IMR-90 (cell line): Measurements from ENCODE around the gene CAPN2. TPM values are rescaled to one million over a fixed set of nuclear protein-coding genes. Genes with fewer than 3 reads are reported as not detected.

Experiments
- ATAC-seq: fragments of 200-7000 bp; cut with Tn5 transposase; 2 replicates; pipeline ENCODE4 v1.9.1; 2020; ENCODE audit warnings: low read depth, mild to moderate bottlenecking, moderate library complexity
- BruUV-seq: library from RNA; stranded (reverse); fragments of 400-500 nt; replicated peaks from 2 replicates; lab custom pipeline; 2021; lab: Mats Ljungman, UMichigan
- CTCF ChIA-PET: fragments of 300-600 bp; formaldehyde crosslinking; extraction: SDS; loops from one replicate; lab custom pipeline; 2021; ENCODE audit warnings: antibody characterized with exemption; lab: Yijun Ruan, JAX
- POLR2A ChIA-PET: fragments of 300-600 bp; sonication (Branson Sonifier 250); formaldehyde crosslinking; loops from one replicate; lab custom pipeline; 2022; ENCODE audit warnings: antibody characterized with exemption; ENCODE audit not compliant: unreplicated experiment; lab: Charles Lee
- DNase-seq: peaks from one replicate; pipeline ENCODE4 v3.0.0; 2013
- H2AFZ ChIP-seq: replicated peaks from 2 replicates; pipeline ENCODE3; 2013; ENCODE audit warnings: low read length, mild to moderate bottlenecking; ENCODE audit not compliant: poor library complexity
- H2AK5ac ChIP-seq: 2 replicates; pipeline ENCODE4 v1.6.1; 2013; ENCODE audit warnings: low read depth, low read length, inconsistent platforms
- H2AK9ac ChIP-seq: replicated peaks from 2 replicates; pipeline ENCODE3; 2013; ENCODE audit warnings: mild to moderate bottlenecking, low read depth, low read length, moderate library complexity; ENCODE audit not compliant: poor library complexity
- H2BK120ac ChIP-seq: 2 replicates; pipeline ENCODE4 v1.6.1; 2013; ENCODE audit warnings: low read depth, low read length, inconsistent platforms
- H2BK15ac ChIP-seq: 3 replicates; pipeline ENCODE4 v1.6.1; 2013; ENCODE audit warnings: low read depth, low read length, inconsistent platforms
- H2BK20ac ChIP-seq: 2 replicates; pipeline ENCODE4 v1.6.1; 2013; ENCODE audit warnings: low read depth, mild to moderate bottlenecking, inconsistent platforms, low read length, moderate library complexity
- H2BK5ac ChIP-seq: 2 replicates; pipeline ENCODE4 v1.6.1; 2013; ENCODE audit warnings: mild to moderate bottlenecking, low read depth, low read length, inconsistent platforms; ENCODE audit not compliant: poor library complexity, severe bottlenecking
- H3K14ac ChIP-seq: replicated peaks from 2 replicates; pipeline ENCODE4 v1.6.1; 2013; ENCODE audit warnings: low read depth, low read length, inconsistent platforms
- H3K18ac ChIP-seq: 2 replicates; pipeline ENCODE4 v1.6.1; 2013; ENCODE audit warnings: low read depth, low read length, control low read depth
- H3K23ac ChIP-seq: 2 replicates; pipeline ENCODE4 v1.6.1; 2013; ENCODE audit warnings: low read depth, low read length, inconsistent platforms
- H3K27ac ChIP-seq: 2 replicates; pipeline ENCODE4 v1.5.1; 2013; ENCODE audit warnings: mild to moderate bottlenecking, control low read depth, low read length; ENCODE audit not compliant: insufficient read depth
- H3K27me3 ChIP-seq: 2 replicates; pipeline ENCODE4 v1.6.1; 2013; ENCODE audit warnings: low read length; ENCODE audit not compliant: control insufficient read depth, insufficient read depth
- H3K36me3 ChIP-seq: 2 replicates; pipeline ENCODE4 v1.6.1; 2013; ENCODE audit warnings: low read length, mixed read lengths; ENCODE audit not compliant: control insufficient read depth, insufficient read depth
- H3K4ac ChIP-seq: 2 replicates; pipeline ENCODE4 v1.6.1; 2013; ENCODE audit warnings: low read depth, low read length, inconsistent platforms
- H3K4me1 ChIP-seq: 2 replicates; pipeline ENCODE4 v1.6.1; 2013; ENCODE audit warnings: low read length, mixed read lengths; ENCODE audit not compliant: control insufficient read depth, insufficient read depth
- H3K4me2 ChIP-seq: 2 replicates; pipeline ENCODE4 v1.6.1; 2013; ENCODE audit warnings: low read depth, mild to moderate bottlenecking, control low read depth, low read length, moderate library complexity
- H3K4me3 ChIP-seq: 2 replicates; pipeline ENCODE4 v1.5.1; 2013; ENCODE audit warnings: low read depth, mild to moderate bottlenecking, control low read depth, low read length, moderate library complexity; ENCODE audit not compliant: insufficient read depth
- H3K56ac ChIP-seq: 2 replicates; pipeline ENCODE4 v1.6.1; 2013; ENCODE audit warnings: low read length, inconsistent platforms; ENCODE audit not compliant: insufficient read depth; ENCODE audit errors: extremely low read depth
- H3K79me1 ChIP-seq, 2 experiments: 2 replicates each; pipeline ENCODE4 v1.6.1; 2013; ENCODE audit warnings: low read length in 2 of 2, inconsistent platforms in 1 of 2, low read depth in 1 of 2
- H3K9ac ChIP-seq: 2 replicates; pipeline ENCODE4 v1.6.1; 2013; ENCODE audit warnings: low read depth, low read length, control low read depth
- H3K9me1 ChIP-seq: 2 replicates; pipeline ENCODE4 v1.6.1; 2013; ENCODE audit warnings: low read length, inconsistent platforms; ENCODE audit not compliant: insufficient read depth
- H3K9me3 ChIP-seq: 2 replicates; pipeline ENCODE4 v1.6.1; 2013; ENCODE audit warnings: low read length; ENCODE audit not compliant: control insufficient read depth, insufficient read depth
- H4K20me1 ChIP-seq: 2 replicates; pipeline ENCODE4 v1.6.1; 2013; ENCODE audit warnings: low read length, inconsistent platforms; ENCODE audit not compliant: insufficient read depth
- H4K5ac ChIP-seq: 2 replicates; pipeline ENCODE4 v1.6.1; 2013; ENCODE audit warnings: mild to moderate bottlenecking, low read depth, low read length, control low read depth
- H4K8ac ChIP-seq, 2 experiments: 2 replicates each; pipeline ENCODE4 v1.6.1; 2013; ENCODE audit warnings: low read depth in 2 of 2, low read length in 2 of 2, control low read depth in 1 of 2, inconsistent platforms in 1 of 2
- H4K91ac ChIP-seq: 2 replicates; pipeline ENCODE4 v1.6.1; 2013; ENCODE audit warnings: low read depth, low read length, inconsistent platforms; ENCODE audit not compliant: insufficient read depth
- BHLHE40 ChIP-seq: fragments of 150-350 bp; IDR thresholded peaks from 2 replicates; pipeline ENCODE4 v1.6.1; 2016; ENCODE audit warnings: mild to moderate bottlenecking, low read depth, low read length
- CEBPB ChIP-seq: IDR thresholded peaks from 2 replicates; pipeline ENCODE4 v1.6.1; 2012; ENCODE audit warnings: low read depth, low read length, improper control_type of control experiment
- CHD1 ChIP-seq: IDR thresholded peaks from 2 replicates; pipeline ENCODE4 v1.6.1; 2012; ENCODE audit warnings: low read depth, low read length, improper control_type of control experiment
- CTCF ChIP-seq: conservative IDR thresholded peaks from 2 replicates; pipeline ENCODE4 v1.5.1; 2012; ENCODE audit warnings: mild to moderate bottlenecking, low read depth, low read length, improper control_type of control experiment
- ELK1 ChIP-seq: fragments of 150-350 bp; IDR thresholded peaks from 2 replicates; pipeline ENCODE4 v1.6.1; 2016; ENCODE audit warnings: low read depth, mild to moderate bottlenecking, low read length, moderate library complexity, borderline replicate concordance
- FOS ChIP-seq: fragments of 150-350 bp; IDR thresholded peaks from 2 replicates; pipeline ENCODE4 v1.6.1; 2016; ENCODE audit warnings: low read depth, low read length
- MAFK ChIP-seq: IDR thresholded peaks from 2 replicates; pipeline ENCODE4 v1.6.1; 2012; ENCODE audit warnings: low read depth, low read length, improper control_type of control experiment
- MAZ ChIP-seq: IDR thresholded peaks from 2 replicates; pipeline ENCODE4 v1.6.1; 2012; ENCODE audit warnings: low read depth, mild to moderate bottlenecking, low read length, improper control_type of control experiment, moderate library complexity, borderline replicate concordance
- MXI1 ChIP-seq: IDR thresholded peaks from 2 replicates; pipeline ENCODE4 v1.6.1; 2012; ENCODE audit warnings: low read depth, mild to moderate bottlenecking, low read length, moderate library complexity, borderline replicate concordance
- NFE2L2 ChIP-seq: fragments of 150-350 bp; IDR thresholded peaks from 2 replicates; pipeline ENCODE4 v1.6.1; 2016; ENCODE audit warnings: low read depth, mild to moderate bottlenecking, low read length
- POLR2A ChIP-seq: IDR thresholded peaks from 2 replicates; pipeline ENCODE4 v1.6.1; 2012; ENCODE audit warnings: mild to moderate bottlenecking, low read depth, low read length
- RAD21 ChIP-seq: IDR thresholded peaks from 2 replicates; pipeline ENCODE4 v1.6.1; 2012; ENCODE audit warnings: low read length, improper control_type of control experiment
- RCOR1 ChIP-seq: IDR thresholded peaks from 2 replicates; pipeline ENCODE4 v1.6.1; 2012; ENCODE audit warnings: mild to moderate bottlenecking, low read length, improper control_type of control experiment; ENCODE audit not compliant: insufficient replicate concordance
- RFX5 ChIP-seq: IDR thresholded peaks from 2 replicates; pipeline ENCODE4 v1.8.0; 2012; ENCODE audit warnings: low read depth, mild to moderate bottlenecking, low read length, moderate library complexity
- SMC3 ChIP-seq: fragments of 150-350 bp; IDR thresholded peaks from 2 replicates; pipeline ENCODE4 v1.6.1; 2016; ENCODE audit warnings: low read depth, mild to moderate bottlenecking, antibody characterized with exemption, low read length, moderate library complexity
- USF2 ChIP-seq: fragments of 150-350 bp; IDR thresholded peaks from 2 replicates; pipeline ENCODE4 v1.6.1; 2017; ENCODE audit warnings: mild to moderate bottlenecking, antibody characterized with exemption, low read length, low read depth
- WGBS, 2 experiments: methylation state at CpG; one replicate each; pipeline versions ENCODE4 v1.1.5 to v1.1.7; 2013; ENCODE audit warnings: missing lambda C conversion rate in 2 of 2; ENCODE audit not compliant: insufficient read length in 1 of 2; ENCODE audit errors: extremely low coverage in 2 of 2; 5-methylcytosine and 5-hydroxymethylcytosine counted together
- dilution Hi-C: fragments of 300-500 bp; cut with HindIII; formaldehyde crosslinking; loops from one replicate; pipeline ENCODE4 v1.14.3; 2018; ENCODE audit warnings: low sequenced_read_pairs; ENCODE audit not compliant: unreplicated experiment
- in situ Hi-C: fragments of 300-500 bp; cut with MboI; formaldehyde crosslinking; loops from 3 replicates; pipeline ENCODE4 v1.14.3; 2019; ENCODE audit warnings: low sequenced_read_pairs, inconsistent platforms, mixed read lengths
- intact Hi-C: fragments of 100-400 bp; cut with micrococcal nuclease; formaldehyde crosslinking; loops from 2 replicates; pipeline ENCODE4 v1.10.0; 2022
- polyA plus RNA-seq, 3 experiments: library from polyadenylated mRNA; depleted of rRNA; stranded (reverse); fragments of >200 nt; gene quantifications; 2 replicates each; pipeline ENCODE4 v1.2.3, GENCODE V29; 2012; ENCODE audit warnings: low replicate concordance in 1 of 3
- total RNA-seq: library from RNA; depleted of rRNA; stranded (reverse); fragments of >200 nt; gene quantifications from 2 replicates; pipeline ENCODE4 v1.2.3, GENCODE V29; 2012

CAPN2 gene
- total and polyA plus RNA-seq, 2 of the 4 experiments (the other 2 are of a cell fraction): 339 to 430 TPM

GRCh38 chr1:223824712-223825111, 112.4 kb downstream of the CAPN2 start:
- dilution Hi-C loops: no loop called here
- no peak overlapping the region for H3K4ac ChIP-seq

More at GRCh38 chr1:223824712-223825111, 112.4 kb downstream of the CAPN2 start:
- H3K9me3 ChIP-seq: no peaks in the 10 kb centered on the region
- TF ChIP-seq RAD21 (no peak), ELK1 (no peak), POLR2A (no peak), MAFK (no peak), CEBPB (no peak), RCOR1 (no peak), MAZ (no peak), MXI1 (no peak), FOS (no peak), CHD1 (no peak), USF2 (no peak), BHLHE40 (no peak), SMC3 (no peak), RFX5 (no peak), CTCF (no peak), NFE2L2 (no peak)
- H3K14ac ChIP-seq: no peak overlapping the region
- in situ Hi-C loops (no loop called here), intact Hi-C loops (no loop called here)
- ChIA-PET CTCF (no interaction called here), POLR2A (no interaction called here)
- H3K36me3 ChIP-seq: peaks cover 7% of the 10 kb centered on the region
- H2BK120ac ChIP-seq: no peak overlapping the region
- no peak overlapping the region for H3K4me3 ChIP-seq
- no peak for ATAC-seq
- H3K27me3 ChIP-seq: no peaks in the 10 kb centered on the region
- H4K91ac ChIP-seq: no peak overlapping the region
- peaks cover 33% of the 10 kb centered on the region for H3K9me1 ChIP-seq
- H3K4me2 ChIP-seq: no peak overlapping the region
- H2BK15ac ChIP-seq: no peak overlapping the region
- no peak overlapping the region for H4K8ac ChIP-seq
- H4K5ac ChIP-seq: no peak overlapping the region
- H3K27ac ChIP-seq: no peak overlapping the region
- WGBS, 2 experiments: no CpG with 5 or more reads among the region's 4 CpGs
- no peak overlapping the region for H2AK5ac ChIP-seq
- H2BK20ac ChIP-seq: no peak overlapping the region
- H3K4me1 ChIP-seq: peaks cover 21% of the 10 kb centered on the region
- no peak overlapping the region for H2BK5ac ChIP-seq
- no peak overlapping the region for H3K18ac ChIP-seq
- peaks cover 57% of the 10 kb centered on the region for H4K20me1 ChIP-seq
- peaks cover 43 to 72% of the 10 kb centered on the region in 2 experiments for H3K79me1 ChIP-seq
- no peak overlapping the region for H3K23ac ChIP-seq
- no peak overlapping the region for H3K9ac ChIP-seq
- H3K56ac ChIP-seq: no peak overlapping the region
- DNase-seq: no peak
- H2AK9ac ChIP-seq: no peak overlapping the region
- no peak overlapping the region for H2AFZ ChIP-seq
- BruUV-seq: no TSS peak
